Stimulated activated CD4-positive, alpha-beta T cell treated with anti-CD3 and anti-CD28 coated beads, Interleukin-15, amount 100 ng/mL, for 24 hours (primary cell): Measurements from ENCODE around the gene KANK4.
"Not testable (repeated sequence)": the region's sequence is repeated elsewhere in the genome, so short reads cannot be mapped to it uniquely, and the experiment has no call there.

Experiments
- DNase-seq: peaks from one replicate; pipeline ENCODE4 v3.0.0-alpha.2; 2020

Gene KANK4

DNA sequence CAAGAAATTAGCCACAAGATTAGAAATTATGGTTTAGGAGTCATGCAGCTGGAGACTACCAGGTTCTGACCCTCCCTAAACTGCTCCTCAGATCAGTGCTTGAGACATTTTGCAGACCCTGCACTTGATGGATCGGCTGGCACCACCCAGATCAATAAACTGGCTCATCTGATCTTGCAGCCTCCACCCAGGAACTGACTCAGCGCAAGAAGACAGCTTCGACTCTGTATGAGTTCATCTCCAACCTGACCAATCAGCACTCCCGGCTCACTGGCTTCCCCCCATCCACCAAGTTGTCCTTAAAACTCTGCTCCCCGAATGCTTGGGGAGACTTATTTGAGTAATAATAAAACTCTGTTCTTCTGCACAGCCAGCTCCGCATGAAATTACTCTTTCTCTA, 84.5 kb downstream of the KANK4 start:
- no peak for DNase-seq

DNA sequence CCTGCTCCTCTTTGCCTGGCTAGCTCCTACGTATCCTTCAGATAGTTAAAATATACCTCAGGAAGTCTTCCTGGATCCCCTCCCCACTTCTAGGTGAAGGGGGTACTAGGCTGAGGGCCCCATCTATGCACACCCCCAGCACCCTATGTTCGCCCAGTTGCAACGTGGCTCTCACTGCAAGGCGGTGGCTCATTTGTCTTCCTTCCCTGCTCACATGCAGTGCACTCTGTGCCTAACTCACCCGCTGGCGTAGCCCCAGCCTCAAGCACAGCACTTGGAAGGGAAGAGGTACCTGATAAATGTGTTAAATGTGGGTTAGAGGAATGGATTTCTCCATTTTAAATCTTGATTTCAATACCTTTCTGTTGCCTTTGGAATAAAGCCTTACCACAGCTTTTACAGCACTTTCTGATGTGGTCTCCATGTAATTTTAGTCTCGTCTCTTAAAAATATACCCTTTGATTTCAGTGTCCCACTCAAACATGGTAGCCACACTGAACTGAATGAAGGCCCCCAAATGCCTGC, 85.2 kb downstream of the KANK4 start:
- DNase-seq, result no peak

DNA sequence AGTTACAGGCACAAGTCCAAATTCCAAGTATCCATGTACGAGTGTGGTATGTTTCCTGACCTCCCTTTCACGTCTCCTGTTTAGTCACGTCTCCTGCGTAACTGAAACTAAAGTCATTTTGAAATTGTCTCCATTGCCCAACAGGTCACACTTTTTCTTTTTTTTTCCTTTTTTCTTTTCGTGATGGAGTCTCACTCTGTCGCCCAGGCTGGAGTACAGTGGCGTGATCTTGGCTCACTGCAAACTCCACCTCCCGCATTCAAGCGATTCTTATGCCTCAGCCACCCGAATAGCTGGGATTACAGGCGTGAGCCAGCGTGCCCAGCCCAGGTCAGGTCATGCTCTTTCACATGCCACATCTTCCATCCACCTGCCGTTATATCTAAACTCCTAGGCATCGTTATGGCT, 86.4 kb downstream of the KANK4 start:
- DNase-seq, result no peak

DNA sequence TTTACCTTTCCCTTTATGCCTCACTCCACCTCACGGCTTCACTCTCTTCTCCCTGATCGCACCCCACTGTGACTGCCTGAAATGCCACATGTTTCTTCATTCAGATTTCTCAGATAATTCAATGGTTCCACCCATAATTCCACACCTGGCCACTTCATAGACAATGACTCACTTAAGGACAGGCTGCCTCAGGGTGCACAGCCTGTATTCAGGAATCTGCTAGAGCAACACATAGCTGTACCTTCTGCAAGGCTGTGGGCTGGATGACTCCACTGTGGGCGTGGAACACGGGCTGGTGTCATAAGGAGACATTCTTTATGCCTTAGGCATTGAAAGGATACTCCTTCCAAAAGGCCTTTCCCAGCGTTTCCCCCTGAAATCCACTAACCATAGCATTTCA, 88.5 kb downstream of the KANK4 start:
- no peak for DNase-seq

DNA sequence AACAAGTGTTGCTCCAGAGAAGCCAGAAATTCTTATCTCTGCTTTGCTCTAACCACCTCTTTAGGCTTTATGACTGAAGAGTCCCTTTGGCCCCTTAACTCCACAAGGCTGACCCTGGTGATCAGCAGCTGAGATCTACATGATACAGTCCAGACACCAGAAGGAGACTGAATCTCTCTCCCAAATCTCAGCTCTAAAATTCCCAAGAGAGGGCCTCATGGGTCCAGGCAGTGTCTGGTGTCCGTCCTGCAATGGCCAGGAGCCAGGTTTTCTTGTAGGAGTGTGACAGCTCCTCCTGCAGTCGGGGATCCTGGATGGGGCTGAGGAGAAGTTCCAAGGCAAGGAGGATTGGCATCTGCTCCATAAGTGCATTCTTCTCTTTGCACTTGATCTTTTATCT, 89.3 kb downstream of the KANK4 start:
- DNase-seq, result no peak

DNA sequence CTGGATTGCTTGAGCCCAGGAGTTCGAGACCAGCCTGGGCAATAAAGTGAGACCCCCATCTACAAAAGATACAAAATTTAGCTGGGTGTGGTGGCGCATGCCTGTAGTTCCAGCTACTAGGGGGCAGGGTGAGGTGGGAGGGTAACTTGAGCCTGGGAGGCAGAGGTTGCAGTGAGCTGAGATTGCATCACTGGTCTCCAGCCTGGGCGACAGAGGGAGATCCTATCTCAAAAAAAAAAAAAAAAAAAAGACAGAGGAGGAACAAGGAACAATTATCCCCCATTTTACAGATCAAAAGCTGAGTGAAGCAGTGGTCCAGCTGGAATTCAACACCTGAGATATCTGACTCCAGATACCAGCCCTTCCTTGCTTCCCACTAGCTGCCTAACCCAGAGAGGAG, 89.8 kb downstream of the KANK4 start:
- no peak for DNase-seq

DNA sequence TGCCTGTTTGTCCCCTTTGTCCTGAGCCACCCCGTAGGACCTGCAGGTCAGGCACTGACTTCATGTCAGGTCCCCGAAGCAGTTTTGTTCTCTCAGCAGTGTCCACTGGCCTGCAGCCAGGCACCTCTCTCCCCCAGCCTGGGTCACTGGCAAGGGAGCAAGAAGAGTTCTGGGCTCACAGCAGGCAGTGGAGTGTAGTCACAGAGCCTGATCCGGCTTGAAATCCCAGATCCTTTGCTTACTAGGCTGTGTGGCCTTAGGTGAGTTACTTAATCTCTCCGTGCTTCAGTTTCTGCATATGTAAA, 90.4 kb downstream of the KANK4 start:
- no peak for DNase-seq

DNA sequence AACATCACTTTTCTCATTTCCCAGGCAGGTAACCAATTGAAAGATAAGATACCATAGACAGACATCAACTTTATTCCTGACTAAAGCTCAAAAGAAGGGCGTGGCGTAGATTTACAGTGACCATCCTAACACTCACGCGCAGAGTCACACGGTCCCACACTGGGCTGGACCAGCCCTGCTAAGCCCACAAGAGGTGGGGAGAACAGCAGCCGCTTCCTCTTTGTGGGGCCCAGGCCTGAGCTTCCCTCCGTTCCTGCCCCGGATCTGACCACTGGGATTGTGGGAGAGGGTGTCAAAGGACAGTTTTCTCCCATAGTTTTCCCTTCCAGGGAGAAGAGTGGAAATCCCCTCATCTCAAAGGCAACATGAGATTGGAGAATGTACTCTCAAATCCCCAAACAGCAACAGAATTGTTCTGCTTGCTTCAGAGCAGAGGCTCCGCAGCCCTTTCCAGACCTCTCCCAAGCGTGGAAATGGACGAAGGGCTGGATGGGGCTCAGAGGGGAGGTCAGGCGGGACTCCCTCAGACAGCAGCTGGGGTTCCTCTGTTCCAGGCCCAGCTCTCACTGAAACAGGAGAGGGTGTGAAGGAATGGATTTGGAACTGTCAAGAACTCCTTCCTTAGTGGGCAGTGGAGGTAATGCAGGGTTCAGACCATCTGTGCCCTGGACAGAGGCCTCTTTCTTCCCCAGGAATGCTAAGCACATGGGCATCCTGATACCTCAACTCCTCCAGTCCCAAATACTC, 90.9 kb downstream of the KANK4 start:
- no peak for DNase-seq

DNA sequence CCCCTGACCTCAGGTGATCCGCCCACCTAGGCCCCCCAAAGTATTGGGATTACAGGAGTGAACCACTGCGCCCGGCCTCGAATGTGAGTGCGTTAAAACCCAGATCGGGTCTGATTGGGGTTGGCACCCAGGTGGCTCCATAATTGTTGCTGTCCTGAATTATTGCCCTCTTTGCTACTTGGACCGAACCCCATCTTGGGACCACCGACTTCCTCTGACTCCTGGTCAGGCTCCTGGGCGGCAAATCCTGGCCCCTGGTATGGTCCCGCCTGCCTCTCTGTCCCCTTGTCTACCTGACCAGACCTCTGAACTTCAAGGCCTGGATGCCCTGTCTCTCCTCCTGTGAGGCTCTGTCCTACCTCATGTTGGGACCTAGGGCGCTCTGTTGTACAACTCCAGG, 91.7 kb downstream of the KANK4 start:
- DNase-seq, result no peak

DNA sequence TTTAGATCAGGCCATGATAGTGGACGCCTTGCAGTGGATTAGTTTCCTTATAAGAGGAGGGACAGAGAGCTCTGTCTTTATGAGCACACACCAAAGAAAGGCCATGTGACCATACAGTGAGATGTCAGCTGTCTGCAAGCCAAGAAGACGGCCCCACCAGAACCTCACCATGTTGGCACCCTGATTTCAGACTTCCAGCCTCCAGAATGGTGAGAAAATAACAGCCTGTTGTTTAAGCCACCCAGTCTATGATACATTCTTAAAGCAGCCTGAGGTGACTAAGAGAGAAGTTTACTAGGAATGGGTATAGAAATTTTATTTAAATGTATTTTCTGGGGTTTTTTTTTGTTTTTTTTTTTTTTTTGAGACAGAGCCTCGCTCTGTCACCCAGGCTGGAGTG, 95.1 kb downstream of the KANK4 start:
- DNase-seq, result no peak

DNA sequence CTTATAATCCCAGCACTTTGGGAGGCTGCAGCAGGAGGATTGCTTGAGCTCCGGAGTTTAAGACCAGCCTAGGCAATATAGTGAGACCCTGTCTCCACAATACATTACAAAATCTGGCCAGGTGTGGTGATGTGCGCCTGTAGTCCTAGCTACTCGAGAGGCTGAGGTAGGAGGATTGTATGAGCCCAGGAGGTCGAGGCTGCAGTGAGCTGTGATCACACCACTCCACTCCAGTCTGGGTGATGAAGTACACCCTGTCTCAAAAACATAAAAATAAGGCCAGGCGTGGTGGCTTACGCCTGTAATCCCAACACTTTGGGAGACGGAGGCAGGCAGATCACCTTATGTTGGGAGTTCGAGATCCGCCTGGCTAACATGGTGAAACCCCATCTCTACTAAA, 96.9 kb downstream of the KANK4 start:
- DNase-seq, result no peak

DNA sequence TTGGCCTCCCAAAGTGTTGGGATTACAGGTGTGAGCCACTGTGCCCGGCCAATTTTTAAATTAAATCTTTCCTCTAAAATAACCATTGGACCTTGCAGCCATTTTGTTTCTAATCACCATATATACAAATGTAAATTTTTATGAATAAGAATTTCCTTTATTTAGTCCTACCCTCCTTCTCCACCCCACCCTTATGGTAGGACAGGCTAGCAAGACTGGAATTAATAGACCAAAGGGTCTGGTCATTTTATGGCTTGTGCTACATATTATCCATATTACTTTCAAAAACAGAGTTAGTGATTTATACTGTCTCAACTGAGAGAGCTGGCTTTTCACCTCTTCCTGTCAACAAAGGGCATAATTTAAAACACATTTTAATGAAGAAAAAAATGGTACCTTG, 98.1 kb downstream of the KANK4 start:
- DNase-seq, result no peak

DNA sequence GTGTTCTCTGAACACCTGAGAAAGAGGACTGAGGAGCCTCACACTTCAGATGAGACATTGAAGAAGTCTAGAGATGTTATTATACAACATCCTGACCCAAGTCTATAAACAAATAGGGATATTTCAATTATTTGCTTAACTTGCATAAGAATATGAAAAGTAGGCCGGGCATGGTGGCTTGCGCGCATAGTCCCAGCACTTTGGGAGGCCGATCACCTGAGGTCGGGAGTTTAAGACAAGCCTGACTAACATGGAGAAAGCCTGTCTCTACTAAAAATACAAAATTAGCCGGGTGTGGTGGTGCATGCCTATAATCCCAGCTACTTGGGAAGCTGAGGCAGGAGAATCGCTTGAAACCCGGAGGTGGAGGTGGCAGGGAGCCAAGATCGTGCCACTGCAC, 98.8 kb downstream of the KANK4 start:
- DNase-seq, result not testable (repeated sequence)

DNA sequence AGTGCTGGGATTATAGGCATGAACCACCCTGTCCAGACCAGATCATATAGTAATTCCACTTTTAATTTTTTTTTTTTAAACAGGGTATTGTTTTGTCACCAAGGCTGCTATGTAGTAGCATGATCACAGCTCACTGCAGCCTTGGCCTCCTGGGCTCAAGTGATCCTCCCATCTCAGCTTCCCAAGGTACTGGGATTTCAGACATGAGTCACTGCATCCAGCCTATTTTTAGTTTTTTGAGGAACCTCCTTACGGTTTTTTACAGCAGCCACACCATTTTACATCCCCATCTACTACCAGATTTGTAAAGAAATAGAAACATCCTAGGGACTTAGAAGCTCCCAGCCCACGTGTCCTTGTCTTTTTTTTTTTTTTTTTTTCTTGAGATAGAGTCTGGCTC, 100.6 kb downstream of the KANK4 start:
- DNase-seq, result no peak

DNA sequence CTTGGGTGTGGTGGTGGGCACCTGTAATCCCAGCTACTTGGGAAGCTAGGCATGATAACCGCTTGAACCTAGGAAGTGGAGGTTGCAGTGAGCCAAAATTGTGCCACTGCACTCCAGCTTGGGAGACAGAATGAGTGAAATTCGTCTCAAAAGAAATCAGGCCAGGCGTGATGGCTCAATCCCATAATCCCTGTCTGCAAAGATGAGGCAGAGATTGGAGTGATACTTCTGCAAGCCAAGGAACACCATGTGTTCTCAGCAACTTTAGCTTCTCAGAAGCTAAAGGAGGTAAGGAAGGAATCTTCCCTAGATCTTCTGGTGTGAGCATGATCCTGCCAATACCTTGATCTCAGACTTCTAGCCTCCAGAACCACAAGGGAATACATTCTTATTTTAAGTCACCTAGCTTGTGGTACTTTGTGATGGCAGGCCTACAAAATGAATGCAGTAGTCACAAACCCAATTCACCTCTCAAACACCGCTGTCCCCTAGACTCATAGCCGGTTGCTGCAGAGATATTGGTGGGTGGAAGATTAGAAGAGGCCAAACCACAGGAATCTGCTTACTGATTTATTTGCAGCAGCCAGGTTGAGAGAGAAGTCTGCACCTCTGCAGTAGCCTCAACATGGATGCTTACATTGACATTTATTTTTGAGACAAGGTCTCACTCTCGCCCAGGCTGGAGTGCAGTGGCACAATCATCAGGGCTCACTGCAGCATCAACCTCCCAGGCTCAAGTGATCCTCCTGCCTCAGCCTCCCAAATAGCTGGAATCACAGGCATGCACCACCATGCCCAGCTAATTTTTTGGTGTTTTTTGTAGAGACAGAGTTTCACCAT, 105.9 kb downstream of the KANK4 start:
- DNase-seq, result no peak

DNA sequence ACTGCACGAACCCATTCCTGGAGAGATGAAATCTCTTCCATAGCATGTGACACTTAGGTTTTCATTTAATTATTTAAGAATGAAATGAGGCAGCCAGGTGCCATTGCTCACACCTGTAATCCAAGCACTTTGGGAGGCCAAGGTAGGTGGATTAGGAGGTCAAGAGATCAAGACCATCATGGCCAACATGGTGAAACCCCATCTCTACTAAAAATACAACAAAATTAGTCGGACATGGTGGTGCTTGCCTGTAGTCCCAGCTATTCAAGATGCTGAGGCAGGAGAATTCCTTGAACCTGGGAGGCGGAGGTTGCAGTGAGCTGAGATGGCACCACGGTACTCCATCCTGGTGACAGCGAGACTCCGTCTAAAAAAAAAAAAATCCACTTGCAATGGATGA, 106.8 kb downstream of the KANK4 start:
- no peak for DNase-seq

DNA sequence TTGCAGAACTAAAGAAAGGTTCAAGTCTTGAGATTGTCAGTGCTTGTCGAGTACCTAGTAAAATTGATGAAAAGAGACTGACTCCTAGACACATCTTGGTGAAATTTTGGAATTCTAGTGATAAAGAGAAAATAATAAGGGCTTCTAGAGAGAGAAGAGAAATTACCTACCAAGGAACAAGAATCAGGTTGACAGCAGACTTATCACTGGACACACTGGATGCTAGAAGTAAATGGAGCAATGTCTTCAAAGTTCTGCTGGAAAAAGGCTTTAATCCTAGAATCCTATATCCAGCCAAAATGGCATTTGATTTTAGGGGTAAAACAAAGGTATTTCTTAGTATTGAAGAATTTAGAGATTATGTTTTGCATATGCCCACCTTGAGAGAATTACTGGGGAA, 108.3 kb downstream of the KANK4 start:
- DNase-seq, result no peak

DNA sequence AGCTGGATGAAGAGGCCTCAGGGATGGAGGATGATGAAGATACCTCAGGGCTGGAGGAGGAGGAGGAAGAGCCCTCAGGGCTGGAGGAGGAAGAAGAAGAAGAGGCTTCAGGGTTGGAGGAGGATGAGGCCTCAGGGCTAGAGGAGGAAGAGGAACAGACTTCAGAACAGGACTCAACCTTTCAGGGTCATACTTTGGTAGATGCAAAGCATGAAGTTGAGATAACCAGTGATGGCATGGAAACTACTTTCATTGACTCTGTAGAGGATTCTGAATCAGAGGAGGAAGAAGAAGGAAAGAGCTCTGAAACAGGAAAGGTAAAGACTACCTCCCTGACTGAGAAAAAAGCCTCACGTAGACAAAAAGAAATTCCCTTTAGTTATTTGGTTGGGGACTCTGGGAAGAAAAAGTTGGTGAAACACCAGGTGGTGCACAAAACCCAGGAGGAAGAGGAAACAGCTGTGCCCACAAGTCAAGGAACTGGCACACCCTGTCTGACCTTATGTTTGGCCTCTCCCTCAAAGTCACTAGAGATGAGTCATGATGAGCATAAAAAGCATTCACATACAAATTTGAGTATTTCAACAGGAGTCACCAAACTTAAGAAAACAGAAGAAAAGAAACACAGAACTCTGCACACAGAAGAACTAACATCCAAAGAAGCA, 109.2 kb downstream of the KANK4 start:
- DNase-seq, result no peak

DNA sequence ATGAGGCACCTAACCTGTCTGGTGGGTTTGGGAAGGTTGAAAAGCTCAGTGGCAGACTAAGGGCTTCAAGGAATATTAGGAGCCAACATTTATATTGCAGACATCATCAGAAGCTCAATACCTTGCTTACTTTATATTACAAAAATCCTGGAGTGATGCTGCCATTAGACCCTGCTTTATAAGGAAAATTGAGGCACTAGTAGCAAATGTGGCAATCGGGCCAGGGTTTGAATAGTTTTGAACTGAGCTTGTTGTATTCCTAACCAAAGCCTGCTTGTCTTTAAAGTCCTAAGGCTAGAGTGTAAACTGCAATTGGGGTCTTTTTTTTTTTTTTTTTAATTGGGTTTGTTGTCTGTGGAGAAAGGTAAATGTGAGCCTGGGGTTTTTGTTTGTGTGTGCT, 110.3 kb downstream of the KANK4 start:
- DNase-seq, result no peak

DNA sequence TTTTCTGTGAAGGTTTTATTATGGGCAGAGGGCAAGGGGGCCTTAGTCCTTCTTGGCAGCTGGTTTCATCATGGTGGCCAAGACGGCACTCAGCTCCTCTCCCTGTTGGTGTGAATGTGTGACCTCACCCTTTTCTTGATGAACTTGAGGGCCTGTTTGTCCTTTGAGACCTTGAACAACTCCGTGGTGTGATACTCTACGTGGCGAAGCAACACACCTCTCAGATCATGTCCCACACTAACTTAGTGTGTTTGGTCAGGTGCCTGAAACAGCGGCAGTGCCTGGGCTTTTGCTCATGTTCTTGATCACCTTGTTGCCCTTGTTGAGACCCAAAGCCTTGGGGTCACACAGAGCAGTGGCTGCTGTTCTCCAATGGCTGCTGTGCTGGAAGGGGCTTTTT, 111.1 kb downstream of the KANK4 start:
- no peak for DNase-seq

DNA sequence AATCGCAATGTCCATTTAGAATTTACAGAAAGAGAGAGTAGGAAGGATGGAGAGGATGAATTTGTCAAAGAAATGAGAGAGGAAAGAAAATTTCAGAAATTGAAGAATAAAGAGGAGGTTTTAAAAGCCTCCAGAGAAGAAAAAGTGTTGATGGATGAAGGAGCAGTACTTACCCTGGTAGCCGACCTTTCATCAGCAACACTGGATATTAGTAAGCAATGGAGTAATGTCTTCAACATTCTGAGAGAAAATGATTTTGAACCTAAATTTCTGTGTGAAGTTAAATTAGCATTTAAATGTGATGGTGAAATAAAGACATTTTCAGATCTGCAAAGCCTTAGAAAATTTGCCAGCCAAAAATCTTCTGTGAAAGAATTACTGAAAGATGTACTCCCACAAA, 112.0 kb downstream of the KANK4 start:
- DNase-seq, result no peak

DNA sequence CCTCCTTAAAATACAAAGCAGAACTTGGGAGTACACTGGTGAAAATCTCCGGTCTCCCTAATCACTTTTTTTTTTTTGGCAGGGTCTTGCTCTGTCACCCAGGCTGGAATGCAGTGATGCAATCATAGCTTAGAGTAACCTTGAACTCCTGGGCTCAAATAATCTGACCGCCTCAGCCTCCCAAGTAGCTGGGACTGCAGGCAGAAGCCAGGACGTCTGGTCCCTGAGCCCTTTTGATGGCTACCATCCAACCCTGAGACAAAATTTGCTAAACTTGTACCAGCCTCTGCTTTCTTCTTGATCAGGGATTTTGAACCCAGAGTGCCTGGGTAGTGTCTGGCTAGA, 120.5 kb downstream of the KANK4 start:
- DNase-seq, result no peak

DNA sequence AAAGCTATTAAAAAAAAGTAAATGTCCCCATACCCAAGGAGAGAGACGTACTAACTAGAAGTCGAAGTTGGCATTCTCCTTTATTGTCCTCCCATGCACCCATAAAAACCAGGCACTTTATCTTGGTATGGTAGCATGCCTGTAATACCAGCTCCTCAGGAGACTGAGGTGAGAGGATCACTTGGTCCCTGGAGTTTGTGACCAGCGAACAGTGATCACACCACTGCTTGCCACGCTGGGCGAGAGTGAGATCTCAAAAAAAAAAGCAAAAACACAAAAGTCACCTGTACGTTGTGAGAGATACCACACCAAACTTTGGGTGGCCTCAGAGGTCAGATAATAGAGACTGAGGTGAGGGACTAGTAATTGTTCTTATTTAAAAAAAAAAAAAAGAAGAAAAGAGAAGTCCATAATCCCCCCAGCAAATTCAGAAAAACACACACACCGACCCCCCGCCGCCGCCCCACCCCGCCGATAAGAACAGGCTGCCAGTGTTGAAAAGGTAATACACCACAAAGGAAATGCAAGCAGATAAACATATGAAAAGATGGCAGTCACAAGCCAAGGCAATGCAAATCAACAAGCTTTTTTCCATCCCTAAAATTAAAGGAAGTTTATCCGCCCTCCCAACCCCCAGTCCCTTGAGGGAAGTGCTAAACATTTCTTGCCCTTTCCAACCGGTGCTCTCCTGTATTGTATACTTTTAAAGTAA, 121.0 kb downstream of the KANK4 start:
- DNase-seq, result no peak
